NCI-H774 (cell line): Measurements from ENCODE around the gene PXDN.
"Not testable (repeated sequence)": the region's sequence is repeated elsewhere in the genome, so short reads cannot be mapped to it uniquely, and the experiment has no call there.

ENCODE experiments used
- DNase-seq: peaks from one replicate; lab custom pipeline; 2025; lab: John Stamatoyannopoulos, UW

The PXDN gene

DNA sequence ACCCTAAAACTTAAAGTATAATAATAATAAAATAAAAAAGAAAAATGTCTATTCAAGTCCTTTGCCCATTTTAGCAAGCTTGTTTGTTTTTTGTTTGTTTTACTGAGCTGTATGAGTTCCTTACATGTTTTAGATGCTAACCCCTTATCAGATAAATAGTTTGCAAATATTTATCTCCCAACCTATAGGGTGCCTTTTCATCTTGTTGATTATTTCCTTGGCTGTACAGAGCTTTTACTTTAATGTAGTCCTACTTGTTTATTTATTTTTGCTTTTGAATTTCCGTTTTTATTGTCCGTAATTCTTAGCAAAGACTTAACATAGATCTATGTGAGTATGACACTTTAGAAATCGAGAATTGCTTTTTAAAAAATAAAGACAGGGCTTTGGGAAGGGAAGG is 17.8 kb downstream of the PXDN start:
- no peak for DNase-seq

DNA sequence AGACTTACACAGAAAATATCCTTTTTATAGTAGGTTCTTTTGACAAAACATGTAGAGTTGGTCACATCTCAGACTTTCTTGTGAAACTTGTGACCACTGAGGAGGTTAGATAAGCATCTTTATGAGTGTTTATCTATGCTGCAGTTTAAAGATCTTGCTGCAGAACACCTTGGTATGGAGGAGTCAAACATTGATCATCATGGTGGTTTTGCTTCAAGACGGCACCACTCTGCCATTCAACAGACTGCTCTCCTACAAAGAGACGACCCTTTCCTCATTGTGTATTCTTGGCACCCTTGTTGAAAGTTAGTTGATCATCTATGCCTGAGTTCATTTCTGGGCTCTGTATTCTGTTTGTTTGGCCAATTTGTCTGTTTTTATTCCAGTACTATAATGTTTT is 20.0 kb downstream of the PXDN start:
- DNase-seq: not testable (repeated sequence)

DNA sequence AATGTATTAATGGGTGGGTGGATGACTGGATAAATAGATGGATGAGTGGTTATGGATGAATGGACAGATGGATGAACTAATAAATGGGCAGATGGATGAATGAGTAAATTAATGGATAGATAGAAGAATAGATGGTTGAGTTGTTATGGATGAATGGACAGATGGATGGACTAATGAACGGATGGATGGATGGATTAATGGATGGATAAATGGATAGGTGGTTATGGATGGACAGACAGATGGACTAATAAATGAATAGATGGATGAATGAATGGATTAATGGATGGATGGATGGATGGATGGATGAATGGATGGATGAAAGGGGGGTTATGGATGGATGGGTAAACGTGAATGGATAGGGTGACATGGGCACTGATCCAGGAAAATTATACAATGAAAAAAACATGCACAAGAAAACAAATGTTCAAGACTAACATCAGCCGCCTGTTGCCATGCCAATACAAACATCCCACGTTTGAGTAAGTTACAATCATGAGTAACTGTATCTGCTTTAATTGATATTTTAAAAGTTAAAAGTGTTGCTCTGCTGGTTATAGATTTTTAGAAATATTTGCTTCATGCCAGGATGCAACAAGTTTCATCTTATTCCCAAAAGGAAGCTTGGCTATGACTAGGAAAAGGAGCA is 20.8 kb downstream of the PXDN start:
- no peak for DNase-seq

DNA sequence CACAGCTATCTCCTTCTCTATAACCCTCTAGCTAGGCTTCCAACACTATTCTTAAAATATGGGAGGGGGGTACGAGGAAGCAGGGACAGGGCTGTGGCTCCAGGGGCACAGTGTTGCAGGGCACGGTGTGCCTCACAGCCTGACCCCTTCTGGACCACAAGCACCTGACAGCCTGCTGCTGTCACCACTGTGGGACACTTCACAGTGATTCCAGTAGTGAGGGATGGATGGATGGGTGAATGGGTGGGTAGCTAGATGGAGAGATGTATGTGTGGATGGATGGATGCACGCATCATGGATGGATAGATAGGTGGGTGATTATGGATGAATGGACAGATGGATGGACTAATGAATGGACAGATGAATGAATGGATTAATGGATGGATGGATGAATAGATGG is 21.6 kb downstream of the PXDN start:
- DNase-seq: no peak

DNA sequence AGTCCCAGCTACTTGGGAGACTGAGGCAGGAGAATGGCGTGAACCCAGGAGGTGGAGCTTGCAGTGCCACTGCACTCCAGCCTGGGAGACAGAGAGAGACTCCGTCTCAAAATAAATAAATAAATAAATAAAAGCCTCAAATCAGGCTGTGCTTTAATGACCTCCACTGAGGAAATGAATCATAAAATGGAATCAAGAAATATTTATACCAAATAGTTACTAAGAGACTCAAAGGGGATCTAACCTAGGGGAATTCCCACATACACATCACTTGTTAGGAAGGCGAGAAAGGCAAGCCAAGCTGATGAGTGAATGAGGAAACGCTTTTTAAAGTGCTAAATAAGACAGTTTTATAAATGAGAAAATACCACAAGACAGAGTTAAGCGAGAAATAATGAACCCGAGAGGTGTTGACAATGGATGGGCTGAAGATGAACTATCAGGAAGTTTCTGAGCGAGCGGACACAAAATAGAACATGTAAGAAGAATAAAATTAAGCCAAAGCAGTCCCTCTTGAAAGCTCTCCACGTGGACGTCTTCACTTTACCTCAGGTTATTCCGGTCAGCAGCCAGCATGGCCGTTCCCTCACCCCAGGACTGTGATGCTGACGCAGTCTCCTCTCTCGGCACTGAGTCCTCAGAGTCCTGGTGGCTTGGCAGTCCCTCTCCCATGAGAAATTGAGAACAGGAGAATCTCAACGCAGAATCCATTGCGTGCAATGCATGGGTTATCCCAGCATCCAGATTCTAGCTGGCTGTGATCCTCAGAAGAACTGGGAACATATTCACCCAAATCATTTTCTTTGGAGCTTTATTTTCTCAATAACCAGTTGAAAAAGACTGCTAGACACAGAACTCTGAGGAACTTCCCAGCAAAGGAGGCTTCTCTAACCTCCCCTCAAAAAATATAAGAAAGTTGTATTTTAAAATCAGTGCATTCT is 22.3 kb downstream of the PXDN start:
- DNase-seq: no peak

DNA sequence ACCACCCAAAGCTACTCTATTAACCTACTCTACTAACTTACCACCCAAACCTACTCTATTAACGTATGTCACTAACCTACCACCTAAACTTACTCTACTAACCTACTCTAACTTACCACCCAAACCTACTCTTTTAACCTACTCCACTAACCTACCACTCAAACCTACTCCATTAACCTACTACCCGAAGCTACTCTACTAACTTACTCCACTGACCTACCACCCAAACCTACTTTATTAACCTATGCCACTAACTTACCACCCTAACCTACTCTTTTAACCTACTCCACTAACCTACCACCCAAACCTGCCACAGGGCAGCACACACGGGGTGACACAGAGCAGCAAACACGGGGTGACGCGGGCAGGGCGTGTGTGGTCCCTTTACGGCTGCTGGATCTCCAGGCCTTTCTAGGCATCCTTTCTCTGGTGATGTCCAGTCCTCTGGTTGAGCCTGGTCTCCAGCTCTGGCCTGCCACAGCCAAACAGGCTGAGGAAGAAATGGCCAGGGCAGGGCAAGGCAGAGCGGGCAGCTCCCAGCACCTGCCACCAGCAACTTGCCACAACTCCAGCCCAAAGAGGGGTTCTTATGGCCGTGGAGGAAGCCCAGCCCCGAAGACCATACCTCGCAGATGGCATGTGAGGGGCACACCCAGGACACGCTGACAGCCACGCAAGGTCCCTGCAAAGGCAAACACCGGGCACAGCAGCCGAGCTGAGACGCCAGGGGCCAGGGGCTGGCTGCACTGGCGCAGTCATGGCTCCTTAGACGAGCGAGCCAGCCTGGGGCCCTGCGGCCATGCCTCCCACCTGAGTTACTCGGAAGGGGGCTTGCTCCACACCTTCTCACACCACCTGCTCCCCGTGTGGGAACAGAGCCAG is 25.7 kb downstream of the PXDN start:
- no peak for DNase-seq

DNA sequence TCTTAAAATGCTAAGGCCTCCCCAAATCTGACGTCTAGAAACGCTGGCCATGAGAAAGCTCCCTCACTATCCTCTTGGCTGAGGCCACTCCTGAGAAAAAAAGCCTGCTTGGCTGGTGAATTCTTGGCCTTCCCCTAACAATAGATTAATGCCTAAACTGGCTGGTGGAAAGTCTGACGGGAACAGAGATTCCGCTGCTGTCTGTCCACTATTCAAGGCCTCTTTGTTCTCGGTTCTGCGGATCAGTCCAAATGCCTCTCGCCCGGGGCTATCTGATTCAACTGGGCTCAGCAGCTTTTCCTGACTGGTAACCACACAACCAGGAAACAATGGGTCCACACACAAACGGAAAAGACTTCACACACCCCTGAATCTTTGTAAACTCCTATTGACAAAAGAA is 27.2 kb downstream of the PXDN start:
- DNase-seq: no peak

DNA sequence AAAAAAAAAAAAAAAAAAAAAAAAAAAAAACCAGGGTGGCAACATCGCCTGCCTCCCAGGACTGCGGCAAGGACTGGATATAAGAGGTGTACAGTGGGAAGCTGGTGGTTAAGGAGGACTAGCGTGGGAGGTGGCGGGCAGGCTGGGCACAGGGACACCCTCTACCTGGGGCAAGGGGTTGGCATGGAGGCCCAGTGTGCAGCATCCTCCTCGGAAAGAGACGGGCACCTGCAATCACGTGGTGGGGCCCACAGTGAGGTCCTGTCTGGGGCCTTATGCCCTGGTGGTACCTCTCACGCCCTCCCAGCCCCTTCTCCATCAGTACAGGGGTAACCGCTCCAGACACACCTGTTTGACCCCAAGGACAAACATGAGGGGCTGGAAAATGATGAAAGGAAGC is 27.9 kb downstream of the PXDN start:
- no peak for DNase-seq

DNA sequence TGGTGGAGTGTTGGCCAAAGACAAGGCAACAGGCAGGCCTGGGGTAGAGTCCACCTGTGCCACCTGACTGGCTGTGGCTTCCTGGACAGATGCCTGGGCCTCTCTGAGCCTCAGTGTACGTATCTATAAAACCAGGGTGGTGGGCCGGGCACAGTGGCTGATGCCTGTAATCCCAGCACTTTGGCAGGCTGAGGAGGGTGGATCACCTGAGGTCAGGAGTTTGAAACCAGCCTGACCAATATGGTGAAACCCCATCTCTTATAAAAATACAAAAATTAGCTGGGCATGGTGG is 28.4 kb downstream of the PXDN start:
- DNase-seq: not testable (repeated sequence)

DNA sequence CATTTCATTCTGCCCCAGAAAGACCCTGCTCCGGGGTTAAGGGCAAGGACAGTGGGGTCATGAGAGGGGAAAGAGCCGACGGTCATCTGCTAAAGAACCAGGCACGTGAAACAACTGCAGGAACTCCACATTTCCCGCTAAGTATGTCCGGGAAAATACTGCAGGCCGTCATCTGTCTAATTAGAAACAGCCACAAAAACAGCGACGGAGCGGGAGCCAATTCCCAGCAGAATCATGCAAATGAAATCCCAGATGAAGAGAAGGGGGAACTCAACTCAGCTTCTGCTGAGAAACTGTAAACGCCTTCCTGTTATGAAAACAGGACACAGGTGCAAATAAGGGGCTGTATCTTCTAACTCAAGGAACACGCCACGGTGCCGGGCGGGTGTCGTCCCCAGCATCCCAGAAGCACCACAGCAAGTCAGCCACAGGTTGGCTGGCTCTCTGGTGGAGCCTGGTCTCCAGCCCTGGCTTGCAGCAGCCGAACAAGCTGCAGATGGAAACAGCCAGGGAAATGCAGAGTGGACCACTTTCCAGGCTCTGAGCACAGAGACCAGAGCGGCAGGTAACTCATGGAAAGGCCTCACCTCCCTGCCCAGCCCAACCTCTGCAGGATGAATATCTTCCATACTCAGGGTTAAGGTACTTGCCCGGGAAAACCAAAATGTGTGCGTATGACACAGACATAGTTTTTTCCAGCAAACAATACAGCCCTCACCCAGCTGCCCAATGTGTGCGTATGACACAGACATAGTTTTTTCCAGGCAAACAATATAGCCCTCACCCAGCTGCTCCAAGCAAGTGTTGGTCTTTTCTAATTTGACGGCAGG is 28.9 kb downstream of the PXDN start:
- peak; percentile 94 for DNase-seq

DNA sequence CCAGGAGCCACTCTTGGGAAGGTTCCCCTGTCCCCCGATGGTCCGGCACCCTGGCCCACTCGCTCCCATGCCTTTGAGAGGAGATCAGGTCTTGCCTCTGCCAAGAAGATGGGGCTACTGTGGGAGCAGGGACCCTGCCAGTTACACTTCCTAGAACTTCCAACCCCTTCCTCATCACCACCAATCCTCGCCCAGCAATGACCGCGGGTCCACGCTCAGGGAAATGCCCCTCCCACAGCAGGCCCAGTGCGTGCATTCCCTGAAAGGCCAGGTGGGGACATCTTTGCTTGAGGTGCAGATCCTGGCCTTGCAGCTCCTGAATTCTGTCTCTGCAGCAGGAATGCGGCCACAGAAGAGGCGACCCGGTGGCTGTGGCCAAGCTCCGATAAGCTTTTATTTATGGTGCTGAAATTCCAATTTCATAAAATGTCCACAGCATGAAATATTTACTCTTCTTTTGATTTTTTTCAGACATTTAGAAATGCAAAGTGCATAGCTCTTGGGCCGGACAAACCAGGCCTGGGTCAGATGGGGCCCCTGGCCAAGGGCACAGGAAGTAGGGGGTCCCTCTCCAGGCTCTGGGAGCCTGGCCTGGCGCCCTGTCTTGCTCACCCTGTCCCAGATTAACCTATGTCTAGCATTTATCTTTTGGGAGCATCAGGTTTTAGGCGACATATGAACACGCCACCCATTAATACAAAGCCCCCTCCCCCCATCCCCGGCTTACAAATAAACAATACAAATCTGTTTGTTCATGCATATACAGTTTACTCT is 29.8 kb downstream of the PXDN start:
- DNase-seq: no peak

DNA sequence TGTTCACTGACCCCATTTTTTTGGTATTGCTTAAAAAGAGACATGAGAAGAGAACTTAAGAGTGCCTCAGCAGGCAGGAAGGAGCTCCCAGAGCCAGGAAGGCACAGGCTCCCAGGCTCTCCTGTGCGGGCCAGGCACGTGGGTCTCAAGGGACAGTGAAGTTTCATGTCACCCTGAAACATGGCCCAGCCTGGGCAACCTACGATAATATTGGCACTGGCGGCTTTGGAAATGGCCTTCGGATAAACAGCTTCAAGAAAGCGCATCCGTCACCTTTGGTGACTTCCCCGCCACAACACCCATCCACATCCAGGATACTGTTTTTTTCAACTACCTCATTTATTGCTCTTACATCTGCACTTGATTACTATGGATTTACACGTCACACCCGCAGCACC is 30.5 kb downstream of the PXDN start:
- no peak for DNase-seq

DNA sequence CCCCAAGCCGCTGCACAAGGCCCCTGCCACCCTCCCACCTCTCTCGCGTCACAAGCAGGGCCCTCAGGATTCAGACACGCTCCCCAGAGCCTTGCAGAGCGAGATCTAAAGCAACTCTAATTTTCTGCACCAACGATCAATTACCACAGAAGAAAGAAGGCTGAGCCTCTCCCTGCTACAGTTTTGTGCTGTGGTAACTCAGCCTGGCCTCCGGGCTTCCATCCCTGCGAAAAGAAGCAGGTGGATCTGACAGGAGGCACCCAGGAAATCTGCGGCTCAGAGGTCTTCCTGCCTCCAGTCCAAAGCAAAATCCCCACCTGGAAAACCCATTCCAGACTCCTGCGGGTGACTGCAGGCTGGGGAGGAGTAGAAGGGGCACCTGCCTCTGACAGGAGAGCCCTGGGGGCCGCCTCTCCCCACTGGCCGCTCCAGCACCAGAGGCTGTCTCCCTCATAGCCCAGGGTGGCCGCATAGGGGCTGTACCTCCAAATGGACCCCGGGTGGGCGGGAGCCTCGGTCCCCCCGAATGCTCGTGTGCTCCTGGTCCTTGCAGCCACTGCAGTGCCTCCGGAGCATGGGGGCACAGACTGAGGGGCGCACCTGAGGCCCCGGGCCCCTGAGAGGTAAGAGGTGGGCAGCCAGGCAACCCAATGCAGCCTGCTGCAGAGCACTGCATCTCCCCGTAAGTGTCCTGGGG is 31.0 kb downstream of the PXDN start:
- DNase-seq: no peak

DNA sequence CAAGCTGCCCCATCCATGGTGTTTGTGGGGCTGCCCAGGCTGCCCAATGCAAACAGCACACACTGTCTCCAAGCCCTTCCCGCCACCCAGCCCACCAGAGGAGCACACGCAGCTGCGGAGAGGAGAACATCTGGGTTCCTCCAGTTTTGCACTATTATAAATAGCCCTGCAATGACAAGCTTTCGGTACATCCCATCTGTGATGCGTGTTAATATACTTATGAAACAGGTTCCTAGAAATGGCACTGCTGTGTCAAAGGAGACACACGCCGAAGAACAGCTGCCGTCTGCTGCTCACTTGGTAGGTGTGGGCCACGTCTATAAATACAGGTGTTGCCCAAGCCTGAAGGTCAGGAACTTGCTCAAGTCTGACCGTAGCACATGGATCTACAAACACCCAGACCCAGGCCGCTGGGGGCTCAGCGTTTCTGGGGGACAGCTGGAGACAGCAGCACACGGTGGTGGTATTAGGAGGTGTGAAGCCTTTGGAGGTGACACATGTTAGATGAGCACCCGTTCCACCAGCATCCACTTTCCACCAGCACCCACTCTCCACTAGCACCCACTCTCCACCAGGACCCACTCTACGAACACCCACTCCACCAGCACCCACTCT is 34.3 kb downstream of the PXDN start:
- no peak for DNase-seq

DNA sequence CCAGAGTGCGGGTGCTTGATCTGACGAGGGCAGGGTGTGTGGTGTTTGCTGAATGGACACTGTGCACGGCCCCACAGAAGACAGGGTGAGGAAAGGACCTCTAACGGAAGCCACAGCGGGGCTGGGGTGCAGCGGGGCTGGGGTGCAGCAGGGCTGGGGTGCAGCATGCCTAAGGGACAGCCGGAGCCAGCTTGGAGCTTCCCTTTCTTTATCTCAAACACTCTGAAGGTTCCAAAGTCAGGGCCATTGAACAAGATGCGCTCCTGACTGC is 35.0 kb downstream of the PXDN start:
- no peak for DNase-seq

DNA sequence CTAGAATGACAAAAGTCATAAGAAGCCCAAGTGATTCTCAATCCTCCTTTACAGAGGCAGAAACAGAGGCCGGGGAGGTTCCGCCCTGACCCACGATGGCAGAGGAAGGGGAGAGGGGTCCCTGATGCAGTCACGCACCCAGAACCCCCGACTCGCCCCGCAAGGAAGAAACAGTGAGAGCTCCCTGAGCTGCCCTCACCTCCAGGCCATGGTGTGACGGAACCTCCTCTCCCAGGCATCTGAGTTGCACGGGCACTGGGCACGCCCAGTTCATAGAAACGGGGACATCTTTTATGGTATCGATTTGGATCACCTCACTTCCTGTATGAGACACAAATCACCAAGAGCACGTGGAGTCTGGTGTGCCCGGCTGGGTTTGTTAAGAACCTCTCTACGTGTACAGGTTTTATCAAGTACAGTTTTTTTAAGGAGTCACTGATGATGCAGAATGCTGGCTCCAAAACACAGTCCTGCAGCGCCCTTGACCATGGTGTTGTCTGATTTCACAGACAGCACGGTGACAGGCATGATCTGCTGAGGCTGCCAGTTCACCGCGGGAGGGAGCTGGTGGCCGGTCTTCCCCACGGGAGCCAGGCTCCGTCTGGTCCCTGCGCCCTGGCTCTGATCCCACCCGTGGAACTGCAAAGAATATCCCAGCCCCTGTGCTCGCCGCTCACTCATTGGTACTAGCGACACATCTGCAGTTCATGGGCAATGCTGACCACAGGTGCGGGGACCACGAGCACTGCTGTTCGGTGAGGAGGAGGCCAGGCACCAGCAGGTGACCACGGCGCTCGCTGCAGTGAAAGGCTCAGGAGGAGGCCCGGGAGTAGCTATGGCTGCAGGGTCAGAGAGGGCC is 35.6 kb downstream of the PXDN start:
- peak; percentile 69 for DNase-seq

DNA sequence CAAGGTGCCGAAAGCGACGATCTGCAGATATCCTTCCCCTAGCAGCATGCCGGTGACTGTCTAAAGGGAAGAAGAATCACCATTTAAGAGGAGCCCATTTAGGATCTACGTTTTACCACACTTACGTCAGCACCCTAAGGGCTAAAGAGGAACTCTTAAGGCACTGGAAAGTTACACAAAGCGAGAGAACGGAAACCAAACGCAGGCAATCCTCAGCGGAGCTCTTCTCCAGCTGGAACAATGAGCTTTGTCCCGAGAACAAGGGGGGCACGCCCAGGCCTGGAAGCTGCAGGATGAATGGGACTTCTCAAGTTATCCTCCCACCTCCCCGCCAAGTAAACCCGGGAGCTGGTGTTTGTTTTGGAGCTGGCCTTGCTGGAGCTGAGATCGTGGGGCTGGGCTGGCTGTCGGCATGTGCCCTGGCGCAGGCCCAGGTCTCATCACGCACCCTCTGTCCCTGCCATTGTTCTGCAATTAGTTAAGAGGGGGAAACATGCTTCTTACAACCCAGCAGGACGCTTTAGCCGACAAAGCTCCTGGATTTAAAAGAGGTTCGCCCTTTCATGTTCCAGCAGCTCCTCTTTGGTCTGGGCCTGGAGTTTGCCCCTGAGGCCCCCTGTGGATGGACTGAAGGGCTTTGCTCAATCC is 36.4 kb downstream of the PXDN start:
- peak; percentile 81 for DNase-seq

DNA sequence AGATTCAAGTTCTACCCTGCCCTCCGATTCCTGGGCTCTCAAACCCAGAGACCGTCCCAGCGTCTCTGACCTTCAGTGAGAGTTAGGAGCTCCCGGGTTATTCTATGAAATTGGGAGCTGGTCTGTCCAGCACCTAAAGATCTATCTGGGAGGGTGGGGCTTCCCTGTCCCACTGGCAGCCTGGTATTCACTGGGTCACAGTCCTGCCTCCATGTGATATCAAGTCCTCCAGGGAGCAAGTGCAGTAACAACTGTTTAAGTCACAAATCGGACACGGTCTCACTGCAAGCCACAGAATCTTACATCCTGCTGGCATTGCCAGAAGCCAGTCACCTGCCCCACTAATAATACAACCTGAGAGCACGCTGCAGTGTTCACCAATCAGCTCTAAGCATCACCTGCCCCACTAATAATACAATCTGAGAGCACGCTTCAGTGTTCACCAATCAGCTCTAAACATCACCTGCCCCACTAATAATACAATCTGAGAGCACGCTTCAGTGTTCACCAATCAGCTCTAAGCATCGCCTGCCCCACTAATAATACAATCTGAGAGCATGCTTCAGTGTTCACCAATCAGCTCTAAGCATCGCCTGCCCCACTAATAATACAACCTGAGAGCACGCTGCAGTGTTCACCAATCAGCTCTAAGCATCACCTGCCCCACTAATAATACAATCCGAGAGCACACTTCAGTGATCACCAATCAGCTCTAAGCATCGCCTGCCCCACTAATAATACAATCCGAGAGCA is 38.0 kb downstream of the PXDN start:
- peak; percentile 79 for DNase-seq
